OCI-LY7 (cell line): ENCODE measurements around the gene CARD16.

Source experiments
- EZH2phosphoT487 ChIP-seq: fragments of 200-600 bp; sonication (generic); IDR thresholded peaks from 2 replicates; pipeline ENCODE4 v1.6.1; 2018; ENCODE audit warnings: low read depth, borderline replicate concordance, mild to moderate bottlenecking, mixed run types, antibody characterized with exemption, low read length, moderate library complexity, mixed read lengths
- TF ChIP-seq, protein P1 (sequence below): fragments of 200-600 bp; sonication (generic); conservative IDR thresholded peaks from 2 replicates; pipeline ENCODE4 v1.5.1; 2014; ENCODE audit warnings: mild to moderate bottlenecking, antibody characterized with exemption, low read length, moderate library complexity, mixed read lengths

GRCh38 chr11:105054723-105055493, 9.8 kb upstream of the CARD16 start:
- TF ChIP-seq, protein P1, sequence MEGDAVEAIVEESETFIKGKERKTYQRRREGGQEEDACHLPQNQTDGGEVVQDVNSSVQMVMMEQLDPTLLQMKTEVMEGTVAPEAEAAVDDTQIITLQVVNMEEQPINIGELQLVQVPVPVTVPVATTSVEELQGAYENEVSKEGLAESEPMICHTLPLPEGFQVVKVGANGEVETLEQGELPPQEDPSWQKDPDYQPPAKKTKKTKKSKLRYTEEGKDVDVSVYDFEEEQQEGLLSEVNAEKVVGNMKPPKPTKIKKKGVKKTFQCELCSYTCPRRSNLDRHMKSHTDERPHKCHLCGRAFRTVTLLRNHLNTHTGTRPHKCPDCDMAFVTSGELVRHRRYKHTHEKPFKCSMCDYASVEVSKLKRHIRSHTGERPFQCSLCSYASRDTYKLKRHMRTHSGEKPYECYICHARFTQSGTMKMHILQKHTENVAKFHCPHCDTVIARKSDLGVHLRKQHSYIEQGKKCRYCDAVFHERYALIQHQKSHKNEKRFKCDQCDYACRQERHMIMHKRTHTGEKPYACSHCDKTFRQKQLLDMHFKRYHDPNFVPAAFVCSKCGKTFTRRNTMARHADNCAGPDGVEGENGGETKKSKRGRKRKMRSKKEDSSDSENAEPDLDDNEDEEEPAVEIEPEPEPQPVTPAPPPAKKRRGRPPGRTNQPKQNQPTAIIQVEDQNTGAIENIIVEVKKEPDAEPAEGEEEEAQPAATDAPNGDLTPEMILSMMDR, result no peak
- TF ChIP-seq EZH2phosphoT487, result no peak
